Measurements from ENCODE around the gene CFAP45.

The CFAP45 gene

DNA sequence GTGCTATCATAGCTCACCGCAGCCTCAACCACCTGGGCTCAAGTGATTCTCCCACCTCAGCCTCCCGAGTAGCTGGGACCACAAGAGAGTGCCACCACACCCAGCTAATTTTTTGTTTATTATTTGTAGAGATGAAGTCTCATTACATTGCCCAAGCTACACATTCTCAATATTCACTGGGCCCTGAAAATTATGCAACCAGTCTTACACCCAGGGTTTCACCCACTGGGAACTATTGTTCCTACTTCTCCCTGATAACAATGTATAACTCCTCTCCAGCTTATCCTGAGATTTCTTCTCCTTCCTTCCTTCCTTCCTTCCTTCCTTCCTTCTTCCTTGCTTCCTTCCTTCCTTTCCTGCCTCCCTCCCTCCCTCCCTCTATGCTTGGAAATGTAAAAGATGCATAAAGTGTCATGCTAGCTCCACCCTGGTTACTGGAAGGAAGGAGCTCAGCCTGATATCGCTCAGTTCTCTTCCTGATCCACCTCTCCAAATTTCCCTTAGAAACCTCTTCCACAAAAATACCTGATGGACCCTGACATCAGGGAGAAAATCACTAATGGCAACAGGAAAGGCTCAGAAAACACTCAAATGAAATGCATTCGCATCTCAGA is 26.3 kb downstream of the CFAP45 start:
- no peak for DNase-seq

DNA sequence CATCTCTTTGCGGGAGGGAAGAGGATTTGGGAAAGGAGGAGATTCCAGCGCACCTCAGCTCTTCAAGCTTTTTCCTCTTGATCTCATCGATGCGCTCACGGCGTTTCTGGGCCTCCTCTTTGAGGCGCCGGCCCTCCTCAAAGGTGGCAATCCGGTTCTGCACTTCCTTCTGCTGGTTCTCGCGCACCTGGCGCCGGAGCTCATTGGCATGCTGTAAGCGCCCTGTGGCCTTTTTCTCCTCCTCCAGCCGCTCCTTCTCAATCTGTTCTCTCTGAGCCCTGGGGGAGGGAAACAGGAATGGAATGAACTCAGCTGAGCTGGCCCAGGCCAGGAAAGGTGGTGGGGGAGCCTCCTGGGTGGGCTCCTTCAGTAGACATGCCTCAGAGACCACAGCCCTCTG is 27.1 kb downstream of the CFAP45 start:
- no peak for DNase-seq

DNA sequence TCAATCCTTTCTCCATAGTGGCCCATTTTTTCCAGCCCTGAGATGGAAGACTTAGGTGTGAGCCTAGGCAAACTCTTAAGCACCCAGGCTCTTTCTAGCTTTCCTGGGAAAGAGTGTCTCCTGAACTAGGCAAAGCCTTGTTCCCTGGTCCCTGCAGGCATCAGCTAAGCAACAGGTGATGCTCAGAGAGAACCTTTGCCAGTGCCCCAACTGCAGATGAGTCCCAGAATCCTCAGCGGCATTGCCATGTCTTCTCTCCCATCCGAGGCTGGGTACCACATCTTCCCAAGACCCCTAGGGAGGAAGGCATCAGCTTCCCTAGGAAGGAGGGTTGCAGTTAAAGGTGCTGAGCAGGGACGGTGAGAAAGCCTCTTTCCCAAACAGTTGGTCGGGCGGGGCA is 29.3 kb downstream of the CFAP45 start:
- DNase-seq: no peak

DNA sequence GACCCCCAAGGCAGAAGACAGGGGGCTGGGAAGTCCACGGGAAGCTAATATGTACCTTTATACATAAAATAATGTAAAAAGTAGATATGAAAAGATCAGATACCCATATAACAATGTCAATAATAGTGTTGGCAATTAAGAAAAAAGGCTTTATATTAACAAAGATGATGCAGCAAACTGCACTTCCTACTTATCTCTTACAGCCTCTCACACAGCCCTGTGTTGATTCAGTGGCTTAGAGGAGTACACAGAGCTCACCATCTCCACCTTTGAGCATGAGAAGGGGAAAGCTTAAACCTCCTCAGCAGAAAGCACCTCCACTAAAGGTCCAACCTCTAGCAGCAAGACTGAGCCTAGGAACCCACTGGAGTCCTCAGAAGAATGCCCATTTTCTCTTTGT is 30.4 kb downstream of the CFAP45 start:
- DNase-seq: no peak

DNA sequence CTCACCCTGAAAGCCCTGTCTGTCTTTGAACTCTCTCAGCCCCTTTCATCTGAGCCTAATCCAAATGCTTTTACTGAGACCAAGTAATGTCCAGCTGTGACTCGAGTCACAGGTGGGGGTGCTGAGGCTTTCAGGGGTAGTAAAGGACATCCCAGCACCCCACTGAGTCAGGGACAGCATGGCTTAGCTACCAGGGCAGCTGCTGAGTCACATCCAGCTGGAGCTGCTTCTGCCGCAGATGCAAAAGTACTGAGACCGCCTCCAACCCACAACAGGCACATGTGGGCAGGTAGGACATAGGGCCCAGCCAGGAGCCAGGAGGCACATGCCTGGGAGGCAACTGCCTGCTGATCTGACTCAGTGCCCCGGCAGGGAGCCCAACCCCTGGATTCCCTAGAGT is 30.8 kb downstream of the CFAP45 start:
- no peak for DNase-seq

DNA sequence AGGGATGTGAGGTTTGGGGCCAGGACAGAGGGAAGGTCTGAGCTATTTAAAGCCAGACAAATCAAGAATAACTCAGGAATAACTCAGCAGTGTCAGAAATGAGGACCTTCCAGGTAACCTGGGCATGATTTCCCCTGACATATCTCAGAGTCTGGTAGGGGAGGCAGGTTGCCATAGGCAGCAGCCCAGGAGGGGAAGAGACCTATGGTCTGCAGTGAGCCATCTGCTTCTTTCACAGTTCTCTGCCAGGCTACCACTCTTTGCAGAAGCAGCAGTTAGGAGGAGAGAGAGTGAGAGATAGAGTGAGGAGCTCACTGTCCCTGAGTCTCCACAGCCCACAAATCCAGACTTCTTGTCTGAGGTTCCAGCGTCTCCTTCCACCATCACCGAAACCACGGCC is 31.2 kb downstream of the CFAP45 start:
- DNase-seq: no peak

DNA sequence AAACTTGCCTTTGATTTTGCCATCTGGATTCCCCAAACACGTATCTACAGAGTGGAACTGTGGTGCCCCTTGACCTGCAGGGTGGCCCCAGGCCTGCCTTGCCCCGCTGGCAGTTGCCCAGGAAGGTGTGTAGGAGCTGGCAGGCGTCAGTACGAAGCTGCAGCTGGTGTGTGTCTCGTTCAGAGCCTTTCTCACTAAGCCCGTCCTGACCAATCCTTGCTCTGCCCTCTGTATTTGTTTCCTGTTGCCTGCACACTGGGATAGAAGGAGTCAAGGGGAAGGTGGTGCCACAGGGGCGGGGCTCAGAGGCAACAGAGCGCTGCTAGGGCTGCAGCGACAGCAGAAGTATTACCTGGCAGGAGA is 32.3 kb downstream of the CFAP45 start:
- no peak for DNase-seq

DNA sequence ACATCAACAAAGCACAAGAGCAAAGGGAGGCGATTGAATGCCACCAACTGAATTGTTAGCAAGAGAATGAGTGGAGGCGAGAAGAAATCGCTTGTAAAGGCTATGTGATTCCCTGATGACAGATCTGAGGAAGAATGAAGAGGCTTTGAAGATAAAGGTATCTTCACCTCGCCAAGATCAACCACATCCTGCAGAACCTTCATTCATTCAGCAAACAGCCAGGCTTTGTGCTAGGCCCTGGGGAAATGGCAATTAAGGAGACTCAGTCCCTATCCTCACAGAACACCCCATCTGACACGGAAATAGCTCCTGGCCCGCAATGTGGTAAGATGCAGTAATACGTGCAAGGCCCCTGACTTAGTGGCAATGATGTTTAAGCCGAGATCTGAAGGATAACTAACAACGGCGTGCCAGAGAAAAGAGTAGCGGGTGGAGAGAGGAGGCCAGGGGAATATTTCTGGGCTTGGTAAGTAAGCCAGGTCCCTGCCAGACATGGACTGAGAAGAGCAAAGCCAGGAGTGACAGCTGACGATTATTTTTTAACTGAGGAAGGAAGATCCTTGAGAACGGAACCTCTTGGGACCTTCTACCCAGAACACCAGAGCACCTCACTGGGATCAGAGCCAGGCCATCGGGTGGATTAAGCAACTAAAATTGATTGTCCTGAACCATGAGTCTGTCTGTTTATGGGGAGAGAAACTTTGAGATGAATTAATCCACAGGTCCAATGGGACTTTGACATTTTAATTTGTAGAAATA is 32.9 kb downstream of the CFAP45 start:
- DNase-seq: no peak

DNA sequence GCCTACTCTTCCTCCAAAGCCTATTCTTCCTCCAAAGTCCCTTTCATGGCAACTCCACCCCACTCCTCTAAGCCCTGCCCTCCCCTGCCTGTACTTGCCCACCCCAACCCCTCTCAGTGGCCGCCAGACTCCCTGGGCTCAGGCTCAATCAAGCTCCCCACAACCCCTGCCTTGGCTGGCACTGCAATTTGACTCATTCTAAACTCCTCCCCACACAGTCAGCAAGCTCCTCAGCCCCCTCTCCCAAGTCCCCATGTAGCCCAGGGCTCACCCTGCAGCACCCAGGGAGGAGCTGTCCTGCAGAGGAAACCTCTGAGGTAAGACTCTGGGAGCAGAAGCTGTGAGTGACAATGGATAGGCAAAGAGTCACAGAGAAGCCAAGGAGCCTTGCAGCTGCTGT is 33.9 kb downstream of the CFAP45 start:
- no peak for DNase-seq

DNA sequence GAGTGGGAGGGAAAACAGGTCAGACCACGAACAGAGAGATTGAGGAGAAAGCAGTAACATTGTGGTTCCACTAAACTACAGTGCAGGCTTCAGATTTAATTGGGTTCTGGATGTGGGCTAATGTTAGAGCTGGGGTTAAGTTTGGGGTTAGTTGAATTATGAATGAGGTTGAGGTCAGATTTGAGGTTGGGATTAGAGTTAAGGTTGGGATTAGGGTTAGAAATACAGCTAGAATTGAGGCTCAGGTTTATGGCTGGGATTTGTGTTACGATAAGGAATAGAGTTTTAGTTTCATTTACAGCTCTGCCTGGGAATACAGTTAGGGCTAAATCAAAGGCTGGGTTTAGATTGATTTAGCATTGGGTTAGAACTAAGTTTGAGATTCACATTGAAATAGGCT is 35.7 kb downstream of the CFAP45 start:
- no peak for DNase-seq

DNA sequence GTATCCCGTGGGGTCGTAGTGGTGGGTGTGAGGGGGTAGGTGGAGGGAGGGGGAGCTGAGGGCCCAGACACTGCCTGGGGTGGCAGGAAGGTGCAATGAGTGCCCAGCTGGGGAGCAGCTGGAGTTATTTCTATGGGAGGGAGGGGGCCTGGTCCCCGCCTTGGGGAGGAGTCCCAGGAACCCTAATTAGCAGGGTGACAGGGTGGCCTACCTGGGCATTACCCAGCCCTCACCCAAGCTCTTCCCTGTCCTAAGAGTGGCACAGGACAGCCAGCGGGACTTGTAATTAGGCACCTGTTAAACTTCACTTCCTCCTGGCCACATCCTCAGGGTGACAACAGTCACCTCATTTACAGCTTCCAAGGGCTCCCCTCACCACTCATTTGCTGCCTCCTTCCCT is 37.4 kb downstream of the CFAP45 start, which contains the start of gene VSIG8:
VSIG8 (minus strand) TSS at position 101 of the 400 bp plus-strand sequence. CDS start 136 bp downstream, outside the sequence.
- DNase-seq: no peak

DNA sequence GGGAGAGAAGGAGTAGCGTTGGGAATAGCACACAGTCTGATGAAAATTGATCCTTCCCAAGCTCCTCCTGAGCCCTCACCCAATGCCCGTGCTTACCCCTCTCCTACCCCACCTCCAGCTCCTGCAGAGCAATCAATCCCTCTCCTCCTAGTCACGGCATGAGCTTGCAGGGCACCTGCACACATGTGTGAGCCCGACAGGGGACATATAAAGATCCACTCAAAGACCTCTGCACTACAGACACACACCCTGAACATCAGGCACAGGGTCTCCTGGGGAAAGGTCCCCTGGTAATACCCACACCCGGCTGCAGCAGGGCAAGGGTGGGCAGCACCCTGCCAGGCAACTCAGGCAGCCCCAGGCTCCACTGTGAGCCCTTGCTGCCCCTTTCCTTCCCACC is 37.9 kb downstream of the CFAP45 start:
- DNase-seq: no peak

DNA sequence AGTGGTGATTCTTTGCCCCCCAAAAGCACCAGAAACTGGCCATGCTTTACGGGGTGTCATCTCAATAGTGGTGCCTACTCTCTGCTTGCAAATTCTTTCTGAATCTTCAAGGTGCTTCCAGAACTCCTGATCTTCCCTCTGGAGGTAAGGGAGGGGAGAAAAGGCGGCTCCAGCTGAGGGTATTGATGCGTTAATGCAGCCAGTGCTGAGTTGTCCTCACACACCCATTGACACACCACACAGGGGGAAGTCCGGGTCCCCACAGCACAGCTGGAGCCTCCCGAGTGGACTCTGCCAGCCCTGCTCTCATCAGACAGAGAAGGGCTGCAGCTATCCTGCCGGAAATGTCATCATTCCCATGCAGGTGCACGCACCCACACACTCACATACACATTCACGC is 38.7 kb downstream of the CFAP45 start:
- no peak for DNase-seq

DNA sequence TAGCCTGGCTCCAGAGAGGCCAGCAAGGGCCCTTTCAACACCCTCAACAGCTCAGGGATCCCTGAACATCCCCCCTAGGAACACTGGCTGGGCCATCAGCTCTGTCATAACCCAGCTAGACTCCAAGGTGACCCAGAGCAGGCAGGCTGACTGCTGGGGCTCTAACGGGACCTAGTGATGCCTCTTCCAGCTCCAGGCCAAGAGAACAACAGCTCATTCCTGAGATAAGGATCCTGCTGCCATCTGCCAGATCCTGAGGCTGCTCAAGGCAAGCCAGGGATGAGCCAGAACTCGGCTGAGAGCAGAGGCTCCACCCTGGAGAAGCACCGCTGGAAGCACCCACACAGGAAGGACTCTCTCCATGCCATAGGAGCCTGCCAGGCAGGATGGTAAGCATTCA is 39.5 kb downstream of the CFAP45 start:
- DNase-seq: no peak

DNA sequence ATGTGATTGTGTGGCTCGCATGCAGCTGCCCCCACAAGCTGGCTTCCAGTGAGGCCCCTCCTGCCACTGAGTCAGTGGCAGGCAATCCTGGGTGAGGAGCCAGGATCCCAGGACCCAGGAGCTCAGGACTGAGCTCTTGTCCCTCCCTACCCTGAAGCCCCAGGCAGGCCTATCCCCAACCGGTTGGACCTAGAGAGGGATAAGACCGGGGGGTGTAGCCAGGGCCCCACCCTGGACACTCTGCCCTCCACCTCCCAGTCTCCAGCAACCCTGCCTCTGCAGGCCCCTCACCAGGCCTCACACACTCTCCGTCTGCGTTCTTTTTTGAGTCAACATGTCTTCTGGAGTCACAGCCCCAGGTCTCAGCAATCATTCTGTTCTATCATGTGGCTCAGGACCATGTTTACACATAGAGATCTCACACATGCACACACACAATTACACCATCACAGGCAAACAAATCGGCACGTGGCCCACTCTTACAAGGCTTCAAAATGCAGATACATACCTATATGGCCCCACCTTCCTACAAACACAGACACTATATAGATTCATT is 40.1 kb downstream of the CFAP45 start:
- no peak for DNase-seq

DNA sequence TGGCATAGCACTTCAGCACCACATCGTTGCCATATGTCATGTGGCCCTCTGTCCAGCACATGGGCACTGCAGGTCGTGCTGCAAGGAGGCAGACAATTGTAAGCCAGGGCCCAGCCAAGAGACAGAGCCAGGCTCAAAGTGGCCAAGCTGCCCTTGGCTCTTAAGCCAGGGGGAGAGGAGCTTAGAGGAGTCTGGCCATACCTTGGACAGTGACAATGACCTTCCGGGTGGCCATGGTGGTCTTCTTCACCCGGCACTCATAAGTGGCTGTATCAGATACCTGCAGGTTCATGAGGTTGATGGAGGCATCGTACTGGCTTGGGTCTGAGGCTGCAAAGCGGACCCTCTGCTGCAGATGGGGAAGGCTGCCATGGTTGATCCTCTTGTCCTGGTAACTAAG is 42.1 kb downstream of the CFAP45 start:
- DNase-seq: no peak

DNA sequence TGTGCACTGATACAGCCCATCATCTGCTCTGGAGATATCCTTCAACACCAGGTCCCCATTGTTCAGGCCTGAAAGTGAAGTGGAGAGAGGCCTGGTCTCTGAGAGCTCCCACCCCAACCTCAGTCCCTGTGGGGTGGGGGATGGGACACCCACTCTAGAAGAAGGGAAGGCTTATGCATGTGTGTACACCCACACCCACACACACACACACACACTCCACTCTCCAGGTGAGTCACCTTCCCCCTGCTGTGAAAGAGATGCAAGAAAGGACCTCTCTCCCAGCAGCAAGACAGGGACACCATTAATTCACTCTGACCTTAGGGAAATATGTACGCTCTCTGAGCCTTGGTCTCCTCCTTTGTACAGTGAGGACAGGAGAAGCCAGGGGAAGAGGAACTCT is 43.4 kb downstream of the CFAP45 start:
- DNase-seq: no peak

DNA sequence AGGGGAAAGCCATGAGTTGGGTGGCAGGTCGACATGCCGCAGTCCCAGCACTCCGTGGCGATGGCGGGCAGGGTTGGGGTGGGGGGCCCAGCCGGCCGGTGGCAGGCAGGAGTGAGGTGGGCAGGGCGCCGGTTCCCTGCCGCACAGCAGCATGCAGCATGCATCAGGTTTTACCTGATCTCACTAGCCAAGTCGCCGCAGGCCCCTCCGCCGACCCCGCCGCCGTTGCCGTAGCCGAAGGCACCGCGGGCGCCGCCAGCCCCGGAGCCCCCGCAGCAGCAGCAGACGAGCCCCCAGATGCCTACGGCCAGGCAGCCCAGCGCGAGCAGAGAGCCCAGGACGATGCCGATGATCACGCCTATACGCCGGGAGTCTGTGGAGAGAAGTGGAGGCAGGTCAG is 44.3 kb downstream of the CFAP45 start:
- DNase-seq: no peak

DNA sequence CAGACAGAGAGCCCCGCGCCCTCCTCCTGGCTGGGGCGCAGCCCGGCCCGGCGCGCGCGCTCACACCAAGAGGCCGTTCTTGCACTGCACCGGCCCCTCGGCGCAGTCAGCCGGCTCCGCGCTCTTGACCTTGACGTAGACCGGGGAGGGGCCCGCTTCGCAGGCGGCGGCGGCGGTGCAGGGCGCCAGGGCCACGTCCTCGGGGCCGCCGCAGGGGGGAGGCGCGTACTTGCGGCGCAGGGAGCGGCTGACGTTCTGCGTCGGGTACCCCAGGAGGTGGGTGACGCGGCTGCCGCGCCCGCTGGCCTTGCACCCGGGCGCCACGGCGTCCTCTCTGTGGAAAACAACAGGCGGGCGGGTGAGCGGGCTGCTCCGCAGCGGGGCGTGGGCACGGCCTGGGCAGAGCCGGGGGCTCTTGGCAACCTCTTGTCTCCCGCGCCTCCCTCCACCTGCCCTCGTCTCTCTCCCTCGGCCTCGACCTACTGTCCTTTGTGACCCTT is 45.2 kb downstream of the CFAP45 start:
- peak; percentile 75 for DNase-seq

DNA sequence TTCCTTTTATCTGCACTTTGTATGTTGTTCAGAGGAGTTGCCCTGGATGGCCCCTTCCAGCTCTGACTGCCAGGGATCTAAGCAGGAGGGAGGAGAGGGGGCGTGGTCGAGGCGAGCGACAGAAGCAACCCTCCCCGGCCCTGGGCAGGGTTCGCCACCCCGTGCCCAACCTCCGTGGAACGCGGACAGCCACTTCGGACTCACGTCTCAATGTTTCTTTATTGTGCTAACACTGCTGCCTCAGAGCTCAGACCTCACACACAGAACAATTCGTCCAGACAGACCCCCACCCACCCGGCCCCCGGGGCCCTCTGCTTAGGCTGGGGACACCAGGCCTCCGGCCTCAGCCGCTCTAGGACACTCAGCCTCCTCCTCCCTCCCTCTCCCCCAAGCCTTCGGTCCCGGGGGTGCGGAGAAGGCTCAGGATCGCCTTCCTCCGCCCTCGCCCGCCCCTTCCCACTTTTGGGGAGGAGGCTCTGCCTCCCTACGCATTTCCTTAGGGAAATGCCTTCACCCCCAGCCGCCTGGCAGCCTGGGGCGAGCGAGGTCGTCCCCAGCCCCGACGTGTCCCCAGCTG is 45.8 kb downstream of the CFAP45 start:
- peak; percentile 30 for DNase-seq

DNA sequence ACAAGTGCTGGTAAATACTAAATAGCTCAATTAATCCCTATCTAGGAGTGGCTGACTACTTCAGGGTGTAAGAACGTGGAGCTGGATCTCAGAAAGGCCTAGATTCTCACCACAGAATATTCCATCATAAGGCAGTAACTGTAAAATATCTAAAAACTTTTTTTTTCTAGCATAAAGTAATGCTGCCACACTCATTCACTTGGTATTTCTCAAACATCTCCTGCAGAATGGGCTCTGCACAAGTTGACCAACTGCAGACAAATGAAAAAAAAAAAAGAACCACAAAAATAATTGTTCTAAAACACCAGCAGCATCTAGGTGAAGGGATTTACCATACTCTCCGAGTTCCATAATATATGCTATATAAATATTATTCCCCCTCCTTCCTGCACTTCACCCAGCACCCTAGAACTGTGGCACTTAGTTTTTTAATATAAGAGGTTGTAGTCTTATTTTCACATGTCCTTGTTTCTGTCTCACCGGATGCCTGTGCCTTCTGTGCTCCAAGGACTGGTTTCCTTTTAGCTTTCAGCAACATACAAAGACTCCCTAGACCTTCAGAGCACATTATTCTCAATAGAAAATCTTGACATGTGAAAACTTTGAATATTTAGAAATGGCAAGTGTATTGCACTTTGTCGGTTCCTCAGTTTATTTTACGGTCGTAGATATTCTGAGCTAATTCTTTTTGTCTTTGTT is 46.4 kb downstream of the CFAP45 start:
- no peak for DNase-seq

DNA sequence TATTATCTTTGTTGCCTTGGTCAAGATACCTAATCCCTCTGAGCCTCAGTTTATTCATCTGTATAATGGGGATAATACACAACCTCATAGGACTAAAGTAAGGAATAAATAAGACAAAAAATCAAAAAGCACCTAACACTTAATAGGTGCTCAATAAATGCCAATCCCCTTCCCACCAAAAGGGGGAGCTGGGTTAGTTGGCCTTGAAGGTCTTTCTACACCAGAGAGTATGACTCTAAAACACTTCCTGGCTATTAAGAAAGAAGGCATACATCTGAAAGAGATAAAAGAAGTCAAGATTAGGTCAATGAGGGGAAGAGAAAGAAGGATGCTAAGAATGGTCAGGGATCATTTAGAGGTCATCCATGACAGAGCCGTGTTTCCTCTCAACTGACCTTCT is 48.6 kb downstream of the CFAP45 start:
- no peak for DNase-seq

DNA sequence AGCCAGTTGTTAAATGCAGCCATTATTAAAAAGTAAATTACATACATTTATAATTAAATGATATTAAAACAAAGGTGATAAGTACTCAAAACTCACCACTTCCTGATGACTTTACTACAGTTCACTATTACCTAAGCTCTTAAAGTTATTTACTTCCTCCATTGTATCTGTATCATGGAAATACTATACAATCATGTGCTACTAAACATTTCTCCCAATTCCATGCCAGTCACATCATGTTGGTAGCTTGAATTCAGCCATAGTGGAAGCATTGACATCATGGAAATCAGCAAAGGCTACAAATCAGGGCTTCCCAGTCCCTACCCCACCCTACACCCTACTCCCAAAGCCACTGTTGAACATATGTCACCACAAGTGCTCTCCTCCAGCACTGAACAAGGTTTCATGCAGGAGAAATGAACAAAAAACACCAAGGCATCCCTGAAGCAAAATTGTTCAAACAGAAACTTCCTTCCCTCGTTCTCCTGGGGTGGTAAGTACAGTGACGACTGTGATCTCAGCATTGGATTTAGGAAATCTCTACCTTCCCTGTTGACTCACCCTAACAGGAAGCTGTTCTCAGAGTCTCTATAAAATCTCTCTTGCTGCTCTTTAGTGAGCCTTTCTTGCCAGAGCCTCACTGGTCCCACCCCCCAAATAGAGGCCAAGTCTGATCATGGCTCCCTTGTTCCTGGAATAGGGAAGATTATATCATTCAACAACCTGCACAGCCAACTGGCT is 50.2 kb downstream of the CFAP45 start:
- DNase-seq: no peak
